ENCODE data around the gene TMEM185B.

TMEM185B gene

DNA sequence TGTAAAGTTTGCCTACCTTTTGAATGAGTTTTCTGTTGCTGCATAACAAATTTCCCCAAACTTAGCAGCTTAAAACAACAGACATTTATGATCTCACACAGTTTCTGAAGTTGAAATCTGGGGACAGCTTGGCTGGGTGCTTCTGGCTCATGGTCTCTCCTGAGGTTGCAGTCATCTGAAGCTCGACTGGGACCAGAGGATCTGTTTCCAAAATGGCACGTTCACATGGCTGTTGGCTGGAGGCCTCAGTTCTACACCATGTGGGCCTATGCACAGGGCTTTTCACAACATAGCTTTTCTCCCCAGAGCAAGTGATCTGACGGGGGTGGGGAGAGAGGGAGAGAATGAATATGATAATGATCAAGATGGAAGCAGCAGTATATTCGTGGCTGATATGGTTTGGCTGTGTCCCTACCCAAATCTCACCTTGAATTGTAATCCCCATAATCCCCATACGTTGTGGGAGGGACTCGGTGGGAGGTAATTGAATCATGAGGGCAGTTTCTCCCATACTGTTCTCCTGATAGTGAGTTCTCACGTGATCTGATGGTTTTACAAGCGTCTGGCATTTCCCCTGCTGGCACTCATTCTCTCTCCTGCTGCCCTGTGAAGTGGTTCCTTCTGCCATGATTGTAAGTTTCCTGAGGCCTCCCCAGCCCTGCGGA lies 32.9 kb upstream of the TMEM185B start:
- Histone ChIP-seq H3K27ac (replicated peaks) (no peak overlapping the region), H3K27me3 (ENCODE audit: insufficient read depth, poor library complexity, severe bottlenecking) (no peaks in the 10 kb centered on the region), H3K4me3 (replicated peaks; ENCODE audit: insufficient read depth, low read length) (no peak overlapping the region)
- TF ChIP-seq SPI1 (IDR thresholded peaks at IDR 0.05; ENCODE audit: borderline replicate concordance, low read depth) (no peak), POLR2AphosphoS5 (IDR thresholded peaks at IDR 0.05; ENCODE audit: low read depth) (no peak), GABPA (IDR thresholded peaks at IDR 0.05; ENCODE audit: low read depth) (no peak), REST (IDR thresholded peaks at IDR 0.05; ENCODE audit: insufficient replicate concordance, low read depth) (no peak), CTCF (IDR thresholded peaks at IDR 0.05; ENCODE audit: insufficient read depth, low read length) (no peak)
- DNase-seq (ENCODE audit: low read depth in 1 of 2, low spot score in 1 of 2): no peak

DNA sequence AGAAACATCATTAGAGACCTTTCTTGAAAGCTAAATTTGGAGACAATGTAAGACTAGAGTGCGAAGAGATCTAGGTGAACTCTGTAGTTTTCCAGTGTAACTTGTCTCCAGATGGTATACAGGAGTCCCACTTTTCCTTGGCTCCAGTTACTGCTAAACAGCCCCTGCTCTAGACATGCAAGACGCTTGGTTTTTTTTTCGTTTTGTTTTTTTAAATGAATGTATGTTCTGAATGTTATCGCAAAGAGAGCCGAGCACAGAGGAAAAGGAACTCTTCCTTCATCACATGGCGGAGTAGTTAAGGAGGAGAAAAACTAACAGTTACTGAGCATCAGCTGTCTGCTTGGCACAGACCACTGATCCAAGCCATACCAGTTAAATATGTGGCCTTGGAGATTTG lies 31.9 kb upstream of the TMEM185B start:
- no peak overlapping the region; the same call in 1 of the 2 replicates for H3K27ac ChIP-seq (replicated peaks)
- no peak overlapping the region for H3K4me3 ChIP-seq (replicated peaks; ENCODE audit: insufficient read depth, low read length)
- TF ChIP-seq CTCF (IDR thresholded peaks at IDR 0.05; ENCODE audit: insufficient read depth, low read length) (no peak), POLR2AphosphoS5 (IDR thresholded peaks at IDR 0.05; ENCODE audit: low read depth) (no peak), SPI1 (IDR thresholded peaks at IDR 0.05; ENCODE audit: borderline replicate concordance, low read depth) (no peak)
- DNase-seq (ENCODE audit: low read depth in 1 of 2, low spot score in 1 of 2): no peak
- H3K27me3 ChIP-seq (ENCODE audit: insufficient read depth, poor library complexity, severe bottlenecking): no peaks in the 10 kb centered on the region

- TF ChIP-seq CTCF (IDR thresholded peaks at IDR 0.05; ENCODE audit: insufficient read depth, low read length): no peak
- TF ChIP-seq SPI1 (IDR thresholded peaks at IDR 0.05; ENCODE audit: borderline replicate concordance, low read depth): no peak
- TF ChIP-seq POLR2AphosphoS5 (IDR thresholded peaks at IDR 0.05; ENCODE audit: low read depth): no peak
- no peak for TF ChIP-seq GABPA (IDR thresholded peaks at IDR 0.05; ENCODE audit: low read depth)
- TF ChIP-seq REST (IDR thresholded peaks at IDR 0.05; ENCODE audit: insufficient replicate concordance, low read depth): no peak
- Histone ChIP-seq H3K4me3 (replicated peaks; ENCODE audit: insufficient read depth, low read length) (peak overlapping the region; percentile 72), H3K27ac (replicated peaks) (no peak overlapping the region), H3K27me3 (ENCODE audit: insufficient read depth, poor library complexity, severe bottlenecking) (no peaks in the 10 kb centered on the region)
- DNase-seq (ENCODE audit: low read depth in 1 of 2, low spot score in 1 of 2): no peak
These were observed 31.0 kb upstream of the TMEM185B start for GRCh38 chr2:120254178-120254577.

Data from HL-60 (cell line).